Measurements from ENCODE around the gene KAT8. TPM values are rescaled to one million over a fixed set of nuclear protein-coding genes. Genes with fewer than 3 reads are reported as not detected.

Gene KAT8
- total and polyA plus RNA-seq, 9 of the 15 experiments (the other 6 are each of a cell fraction or from before 2014, with no cell fraction given) = 10.0 to 98.5 (median 76.4) TPM

GRCh38 chr16:31117384-31118222, at the start of gene KAT8 (continued):
- TF ChIP-seq, protein P1, sequence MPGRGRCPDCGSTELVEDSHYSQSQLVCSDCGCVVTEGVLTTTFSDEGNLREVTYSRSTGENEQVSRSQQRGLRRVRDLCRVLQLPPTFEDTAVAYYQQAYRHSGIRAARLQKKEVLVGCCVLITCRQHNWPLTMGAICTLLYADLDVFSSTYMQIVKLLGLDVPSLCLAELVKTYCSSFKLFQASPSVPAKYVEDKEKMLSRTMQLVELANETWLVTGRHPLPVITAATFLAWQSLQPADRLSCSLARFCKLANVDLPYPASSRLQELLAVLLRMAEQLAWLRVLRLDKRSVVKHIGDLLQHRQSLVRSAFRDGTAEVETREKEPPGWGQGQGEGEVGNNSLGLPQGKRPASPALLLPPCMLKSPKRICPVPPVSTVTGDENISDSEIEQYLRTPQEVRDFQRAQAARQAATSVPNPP (IDR thresholded peaks at IDR 0.05; ENCODE audit: borderline replicate concordance, insufficient read depth, insufficient read length) = no peak
- TF ChIP-seq ZNF239 (CRISPR knock-in tag; IDR thresholded peaks at IDR 0.05) (no peak), PCBP2 (IDR thresholded peaks at IDR 0.05; ENCODE audit: low read depth, low read length, poor library complexity, severe bottlenecking) (no peak), CREM (IDR thresholded peaks at IDR 0.05; ENCODE audit: low read depth) (peak; percentile 99), ZNF699 (CRISPR knock-in tag; IDR thresholded peaks at IDR 0.05; ENCODE audit: insufficient replicate concordance) (no peak), ZNF316 (IDR thresholded peaks at IDR 0.05) (no peak), CXXC5 (CRISPR knock-in tag; IDR thresholded peaks at IDR 0.05) (peak; percentile 99), CHD7 (IDR thresholded peaks at IDR 0.05; ENCODE audit: low read depth, low read length) (no peak), TCF7 (IDR thresholded peaks at IDR 0.05; ENCODE audit: borderline replicate concordance) (no peak), WHSC1 (IDR thresholded peaks at IDR 0.05; ENCODE audit: low read length) (no peak), NCOR1 (IDR thresholded peaks at IDR 0.05) (0 out of 2 replicates have a peak, but pooled peaks have one; percentile 41)
- TF ChIP-seq, protein P2, sequence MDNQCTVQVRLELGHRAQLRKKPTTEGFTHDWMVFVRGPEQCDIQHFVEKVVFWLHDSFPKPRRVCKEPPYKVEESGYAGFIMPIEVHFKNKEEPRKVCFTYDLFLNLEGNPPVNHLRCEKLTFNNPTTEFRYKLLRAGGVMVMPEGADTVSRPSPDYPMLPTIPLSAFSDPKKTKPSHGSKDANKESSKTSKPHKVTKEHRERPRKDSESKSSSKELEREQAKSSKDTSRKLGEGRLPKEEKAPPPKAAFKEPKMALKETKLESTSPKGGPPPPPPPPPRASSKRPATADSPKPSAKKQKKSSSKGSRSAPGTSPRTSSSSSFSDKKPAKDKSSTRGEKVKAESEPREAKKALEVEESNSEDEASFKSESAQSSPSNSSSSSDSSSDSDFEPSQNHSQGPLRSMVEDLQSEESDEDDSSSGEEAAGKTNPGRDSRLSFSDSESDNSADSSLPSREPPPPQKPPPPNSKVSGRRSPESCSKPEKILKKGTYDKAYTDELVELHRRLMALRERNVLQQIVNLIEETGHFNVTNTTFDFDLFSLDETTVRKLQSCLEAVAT (IDR thresholded peaks at IDR 0.05) = no peak
